ENCODE data around the gene MN1.
A peak's percentile ranks its signal among the peaks of the same experiment; 100 is the strongest.

Gene MN1

GRCh38 chr22:27777128-27777527, 24.4 kb downstream of the MN1 start:
- Histone ChIP-seq H2BK120ac (ENCODE audit: low read depth, low read length) (no peak overlapping the region), H2BK5ac (ENCODE audit: low read length) (no peak overlapping the region), H3K4me2 (ENCODE audit: low read length) (no peak overlapping the region), H4K5ac (ENCODE audit: low read length) (no peak overlapping the region), H3K36me3 (ENCODE audit: control insufficient read depth, insufficient read depth, low read length) (no peaks in the 10 kb centered on the region), H3K27ac (ENCODE audit: low read depth, low read length) (peak overlapping the region; percentile 20), H2AK5ac (ENCODE audit: low read length) (no peak overlapping the region), H3K9ac (ENCODE audit: low read length) (peak overlapping the region; percentile 9), H3K23ac (ENCODE audit: low read length) (no peak overlapping the region), H3K4me3 (ENCODE audit: low read length) (no peak overlapping the region), H3K27me3 (ENCODE audit: insufficient read depth, low read length, poor library complexity) (no peaks in the 10 kb centered on the region), H2BK15ac (replicated peaks; ENCODE audit: low read depth) (no peak overlapping the region), H3K4ac (ENCODE audit: low read depth, low read length) (no peak overlapping the region), H3K18ac (ENCODE audit: low read length) (peak overlapping the region; percentile 43), H3K79me1 (ENCODE audit: low read length) (no peaks in the 10 kb centered on the region), H4K8ac (ENCODE audit: low read depth, low read length) (no peak overlapping the region), H3K56ac (ENCODE audit: low read length) (peak overlapping the region; percentile 44), H3K79me2 (ENCODE audit: control insufficient read depth, insufficient read depth, low read length) (no peaks in the 10 kb centered on the region), H3K4me1 (ENCODE audit: control insufficient read depth, low read depth, low read length) (peaks cover 17% of the 10 kb centered on the region)
- no peak for DNase-seq
- WGBS (ENCODE audit: extremely low coverage, insufficient coverage, low lambda C conversion rate) = no CpG with 5 or more reads among the region's 9 CpGs

GRCh38 chr22:27776650-27776958, 25.0 kb downstream of the MN1 start:
- no peak overlapping the region for H2BK15ac ChIP-seq (replicated peaks; ENCODE audit: low read depth)
- no peak overlapping the region for H4K5ac ChIP-seq (ENCODE audit: low read length)
- DNase-seq = no peak
- H3K79me2 ChIP-seq (ENCODE audit: control insufficient read depth, insufficient read depth, low read length) = no peaks in the 10 kb centered on the region
- no peaks in the 10 kb centered on the region for H3K79me1 ChIP-seq (ENCODE audit: low read length)
- H3K4me1 ChIP-seq (ENCODE audit: control insufficient read depth, low read depth, low read length) = peaks cover 17% of the 10 kb centered on the region
- H3K23ac ChIP-seq (ENCODE audit: low read length) = no peak overlapping the region
- peak overlapping the region; percentile 9 for H3K9ac ChIP-seq (ENCODE audit: low read length)
- no peak overlapping the region for H2AK5ac ChIP-seq (ENCODE audit: low read length)
- H4K8ac ChIP-seq (ENCODE audit: low read depth, low read length) = no peak overlapping the region
- H3K27me3 ChIP-seq (ENCODE audit: insufficient read depth, low read length, poor library complexity) = no peaks in the 10 kb centered on the region
- peak overlapping the region; percentile 44 for H3K56ac ChIP-seq (ENCODE audit: low read length)
- peak overlapping the region; percentile 43 for H3K18ac ChIP-seq (ENCODE audit: low read length)
- no CpG with 5 or more reads among the region's 8 CpGs for WGBS (ENCODE audit: extremely low coverage, insufficient coverage, low lambda C conversion rate)
- H3K27ac ChIP-seq (ENCODE audit: low read depth, low read length) = no peak overlapping the region
- H2BK120ac ChIP-seq (ENCODE audit: low read depth, low read length) = no peak overlapping the region
- H3K36me3 ChIP-seq (ENCODE audit: control insufficient read depth, insufficient read depth, low read length) = no peaks in the 10 kb centered on the region
- H3K4me3 ChIP-seq (ENCODE audit: low read length) = no peak overlapping the region
- H3K4ac ChIP-seq (ENCODE audit: low read depth, low read length) = no peak overlapping the region
- H3K4me2 ChIP-seq (ENCODE audit: low read length) = no peak overlapping the region
- peak overlapping the region; percentile 55 for H2BK5ac ChIP-seq (ENCODE audit: low read length)

DNA sequence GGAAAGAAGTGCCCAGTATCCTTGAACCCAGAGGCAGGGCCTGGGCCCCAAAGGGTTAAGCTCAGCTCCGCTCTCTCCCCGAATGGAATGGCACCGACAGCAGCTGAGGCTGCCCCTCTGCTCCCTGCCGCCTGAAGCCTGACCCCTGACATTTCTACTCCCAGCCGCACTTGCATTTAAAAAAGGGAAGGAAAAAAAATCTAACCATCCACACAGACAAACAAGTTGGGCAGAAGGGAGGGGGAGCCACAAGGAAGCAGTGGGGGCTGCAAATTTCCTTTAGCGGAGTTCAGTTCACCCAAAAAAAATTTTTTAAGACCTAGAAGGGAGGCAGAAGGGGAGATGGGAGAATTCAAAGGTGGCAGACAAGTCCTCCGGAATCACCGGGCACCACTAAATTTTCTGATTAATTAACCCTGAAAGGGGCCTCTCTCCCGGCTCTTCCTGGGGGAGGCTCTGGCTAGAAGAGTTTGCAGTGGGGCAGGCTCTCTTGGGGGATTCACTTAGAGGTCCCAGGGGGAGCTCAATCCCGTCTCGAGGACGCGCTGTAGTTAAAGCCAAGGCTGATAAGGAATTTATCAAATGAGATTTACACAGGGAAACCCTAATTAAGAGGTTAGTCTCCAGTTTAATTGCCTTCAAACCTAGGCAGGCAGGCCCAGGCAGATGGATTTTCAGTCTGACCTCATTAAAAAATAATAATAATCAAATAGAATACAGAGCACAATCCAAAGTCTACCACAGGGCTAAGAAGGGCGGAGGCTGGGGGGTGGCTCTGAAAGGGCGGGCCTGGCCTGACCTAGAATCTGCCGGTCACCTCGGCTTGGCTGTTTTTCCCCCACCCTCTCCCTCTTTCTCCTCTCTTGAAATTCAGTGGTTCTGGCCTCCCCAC, 25.6 kb downstream of the MN1 start:
- DNase-seq = no peak
- H3K4me1 ChIP-seq (ENCODE audit: control insufficient read depth, low read depth, low read length) = peaks cover 17% of the 10 kb centered on the region
- H3K79me2 ChIP-seq (ENCODE audit: control insufficient read depth, insufficient read depth, low read length) = no peaks in the 10 kb centered on the region
- peak overlapping the region; percentile 43 for H3K18ac ChIP-seq (ENCODE audit: low read length)
- no peaks in the 10 kb centered on the region for H3K79me1 ChIP-seq (ENCODE audit: low read length)
- H2BK15ac ChIP-seq (replicated peaks; ENCODE audit: low read depth) = no peak overlapping the region
- peak overlapping the region; percentile 35 for H3K9ac ChIP-seq (ENCODE audit: low read length)
- WGBS (ENCODE audit: extremely low coverage, insufficient coverage, low lambda C conversion rate) = no CpG with 5 or more reads among the region's 17 CpGs
- peak overlapping the region; percentile 73 for H3K56ac ChIP-seq (ENCODE audit: low read length)
- H2BK5ac ChIP-seq (ENCODE audit: low read length) = peak overlapping the region; percentile 55
- no peaks in the 10 kb centered on the region for H3K36me3 ChIP-seq (ENCODE audit: control insufficient read depth, insufficient read depth, low read length)
- no peak overlapping the region for H3K4me3 ChIP-seq (ENCODE audit: low read length)
- peak overlapping the region; percentile 15 for H2BK120ac ChIP-seq (ENCODE audit: low read depth, low read length)
- peak overlapping the region; percentile 88 for H2AK5ac ChIP-seq (ENCODE audit: low read length)
- no peak overlapping the region for H4K8ac ChIP-seq (ENCODE audit: low read depth, low read length)
- H3K23ac ChIP-seq (ENCODE audit: low read length) = no peak overlapping the region
- peak overlapping the region; percentile 23 for H3K4ac ChIP-seq (ENCODE audit: low read depth, low read length)
- H3K4me2 ChIP-seq (ENCODE audit: low read length) = no peak overlapping the region
- H3K27me3 ChIP-seq (ENCODE audit: insufficient read depth, low read length, poor library complexity) = no peaks in the 10 kb centered on the region
- no peak overlapping the region for H3K27ac ChIP-seq (ENCODE audit: low read depth, low read length)
- H4K5ac ChIP-seq (ENCODE audit: low read length) = no peak overlapping the region

DNA sequence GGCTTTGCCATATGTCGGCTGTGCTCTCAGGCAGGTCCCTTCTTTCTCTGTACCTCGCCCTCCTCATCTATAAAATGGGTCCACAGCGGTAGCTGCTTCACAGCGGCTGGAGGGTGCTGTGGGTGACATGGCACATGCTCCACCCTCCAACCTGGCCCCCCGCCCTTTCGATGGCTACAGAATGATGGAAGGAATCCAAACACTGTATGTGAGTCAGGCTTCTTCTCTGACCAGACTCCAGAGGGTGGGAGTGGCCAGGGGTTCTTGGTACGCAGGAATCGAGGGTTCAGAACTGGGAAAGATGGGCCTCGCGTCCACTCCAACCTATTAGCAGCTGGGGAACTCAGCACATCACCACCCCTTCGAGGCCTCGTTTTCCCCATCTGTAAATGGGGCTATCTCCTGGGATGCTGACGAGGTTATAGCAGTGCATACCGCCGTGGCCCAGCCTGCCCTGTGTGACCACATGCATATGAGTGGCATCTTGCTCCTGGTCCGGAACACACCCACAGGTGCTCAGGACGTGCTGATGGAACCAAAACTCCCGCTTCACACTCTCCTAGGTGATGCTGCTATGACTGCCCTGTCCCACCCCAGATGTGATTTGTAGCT, 26.4 kb downstream of the MN1 start:
- DNase-seq = no peak
- no peak overlapping the region for H3K18ac ChIP-seq (ENCODE audit: low read length)
- no peak overlapping the region for H3K9ac ChIP-seq (ENCODE audit: low read length)
- peak overlapping the region; percentile 15 for H3K56ac ChIP-seq (ENCODE audit: low read length)
- no peaks in the 10 kb centered on the region for H3K27me3 ChIP-seq (ENCODE audit: insufficient read depth, low read length, poor library complexity)
- H3K4me3 ChIP-seq (ENCODE audit: low read length) = no peak overlapping the region
- peak overlapping the region; percentile 88 for H2AK5ac ChIP-seq (ENCODE audit: low read length)
- H4K5ac ChIP-seq (ENCODE audit: low read length) = no peak overlapping the region
- H2BK120ac ChIP-seq (ENCODE audit: low read depth, low read length) = no peak overlapping the region
- no peak overlapping the region for H2BK15ac ChIP-seq (replicated peaks; ENCODE audit: low read depth)
- no peak overlapping the region for H3K23ac ChIP-seq (ENCODE audit: low read length)
- H3K4me2 ChIP-seq (ENCODE audit: low read length) = no peak overlapping the region
- no peaks in the 10 kb centered on the region for H3K79me2 ChIP-seq (ENCODE audit: control insufficient read depth, insufficient read depth, low read length)
- peaks cover 17% of the 10 kb centered on the region for H3K4me1 ChIP-seq (ENCODE audit: control insufficient read depth, low read depth, low read length)
- H3K27ac ChIP-seq (ENCODE audit: low read depth, low read length) = no peak overlapping the region
- no peak overlapping the region for H4K8ac ChIP-seq (ENCODE audit: low read depth, low read length)
- H3K4ac ChIP-seq (ENCODE audit: low read depth, low read length) = no peak overlapping the region
- no peaks in the 10 kb centered on the region for H3K36me3 ChIP-seq (ENCODE audit: control insufficient read depth, insufficient read depth, low read length)
- no peaks in the 10 kb centered on the region for H3K79me1 ChIP-seq (ENCODE audit: low read length)
- H2BK5ac ChIP-seq (ENCODE audit: low read length) = no peak overlapping the region
- no CpG with 5 or more reads among the region's 18 CpGs for WGBS (ENCODE audit: extremely low coverage, insufficient coverage, low lambda C conversion rate)

- H3K4me3 ChIP-seq (ENCODE audit: low read length) = no peak overlapping the region
- H4K8ac ChIP-seq (ENCODE audit: low read depth, low read length) = no peak overlapping the region
- H2AK5ac ChIP-seq (ENCODE audit: low read length) = no peak overlapping the region
- H3K79me2 ChIP-seq (ENCODE audit: control insufficient read depth, insufficient read depth, low read length) = no peaks in the 10 kb centered on the region
- no peak overlapping the region for H3K27ac ChIP-seq (ENCODE audit: low read depth, low read length)
- peaks cover 12% of the 10 kb centered on the region for H3K4me1 ChIP-seq (ENCODE audit: control insufficient read depth, low read depth, low read length)
- H3K9ac ChIP-seq (ENCODE audit: low read length) = no peak overlapping the region
- no CpG with 5 or more reads among the region's 9 CpGs for WGBS (ENCODE audit: extremely low coverage, insufficient coverage, low lambda C conversion rate)
- no peak overlapping the region for H3K4me2 ChIP-seq (ENCODE audit: low read length)
- no peak overlapping the region for H2BK5ac ChIP-seq (ENCODE audit: low read length)
- no peak overlapping the region for H3K4ac ChIP-seq (ENCODE audit: low read depth, low read length)
- no peak for DNase-seq
- H3K18ac ChIP-seq (ENCODE audit: low read length) = no peak overlapping the region
- no peak overlapping the region for H2BK120ac ChIP-seq (ENCODE audit: low read depth, low read length)
- H4K5ac ChIP-seq (ENCODE audit: low read length) = no peak overlapping the region
- H3K36me3 ChIP-seq (ENCODE audit: control insufficient read depth, insufficient read depth, low read length) = no peaks in the 10 kb centered on the region
- H3K27me3 ChIP-seq (ENCODE audit: insufficient read depth, low read length, poor library complexity) = no peaks in the 10 kb centered on the region
- H3K56ac ChIP-seq (ENCODE audit: low read length) = no peak overlapping the region
- H3K23ac ChIP-seq (ENCODE audit: low read length) = no peak overlapping the region
- no peak overlapping the region for H2BK15ac ChIP-seq (replicated peaks; ENCODE audit: low read depth)
- no peaks in the 10 kb centered on the region for H3K79me1 ChIP-seq (ENCODE audit: low read length)
Observed at GRCh38 chr22:27774200-27774599, 27.4 kb downstream of the MN1 start.
